ENCODE results near the gene CBX5. TPM values are rescaled to one million over a fixed set of nuclear protein-coding genes. Genes with fewer than 3 reads are reported as not detected.

CBX5 gene
- total RNA-seq, 1 experiment from 2014 or later: 130 TPM

DNA sequence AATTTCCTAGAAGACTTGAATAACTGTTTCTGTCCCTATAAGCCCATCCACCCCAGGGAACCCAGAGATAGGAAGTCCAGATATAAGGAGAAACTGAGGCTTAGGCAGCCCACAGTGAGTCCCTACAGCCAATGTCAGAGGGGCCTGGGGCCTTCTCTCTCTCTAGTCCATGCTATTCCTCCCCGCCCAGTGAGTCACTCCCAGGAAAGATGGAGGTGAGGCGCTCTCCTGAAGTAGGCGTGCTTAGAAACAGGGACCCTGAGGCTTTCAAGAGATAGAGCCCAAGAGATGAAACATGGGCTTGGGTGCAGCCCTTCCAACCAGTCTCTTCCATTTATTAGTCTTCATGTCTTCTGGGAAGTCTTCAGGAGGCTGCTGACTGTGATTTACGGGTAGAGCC is 88.8 kb downstream of the CBX5 start:
- Histone ChIP-seq H3K4me3 (ENCODE audit: low read depth in 2 of 2, low read length in 2 of 2) (no peak overlapping the region), H3K27me3 (ENCODE audit: control insufficient read depth, insufficient read depth, low read length) (no peaks in the 10 kb centered on the region), H3K27ac (ENCODE audit: low read length) (peak overlapping the region; percentile 56), H3K4me1 (ENCODE audit: control insufficient read depth, insufficient read depth, low read length) (peaks cover 16% of the 10 kb centered on the region), H3K9me3 (ENCODE audit: control insufficient read depth, insufficient read depth, low read depth, low read length) (no peaks in the 10 kb centered on the region), H3K36me3 (ENCODE audit: control insufficient read depth, insufficient read depth, low read length) (no peaks in the 10 kb centered on the region; the same call in 1 of the 2 replicates)
- DNase-seq (ENCODE audit: low read depth, low spot score) (no peak), ATAC-seq (no peak)
- ChIA-PET POLR2A (interaction anchor here (0.5 to 0.8 kb wide), 2 partner anchors 174 to 182 kb away, joined by 5 to 19 read pairs; partner anchors contain the start of gene HOXC8), CTCF (interaction anchor here (0.7 to 2.1 kb wide), 7 partner anchors 10 to 163 kb away, joined by 3 to 24 read pairs (median 6); partner anchors contain the start of genes HOXC5 and HOXC6)
- TF ChIP-seq POLR2AphosphoS5 (IDR thresholded peaks at IDR 0.05; ENCODE audit: low read depth, low read length): no peak
- TF ChIP-seq TCF7L2 (IDR thresholded peaks at IDR 0.05; ENCODE audit: low read depth, low read length): no peak
- no peak for TF ChIP-seq CTCF (IDR thresholded peaks at IDR 0.05)
- TF ChIP-seq SIN3A (IDR thresholded peaks at IDR 0.05; ENCODE audit: borderline replicate concordance, insufficient read depth, low read depth, low read length): no peak
- TF ChIP-seq REST (IDR thresholded peaks at IDR 0.05; ENCODE audit: insufficient read depth in 1 of 2, low read depth in 2 of 2, low read length in 1 of 2): no peak
- intact Hi-C loops (cut with micrococcal nuclease; ENCODE audit: unreplicated experiment) (loop anchor here (1.0 kb wide), 1 partner anchor 185 kb away; no protein-coding TSS in a partner anchor), in situ Hi-C loops (cut with HindIII; ENCODE audit: low pct_unique_long_range_greater_than_20kb, low sequenced_read_pairs) (no loop called here)
- BruUV-seq (replicated peaks): no TSS peak

GRCh38 chr12:54189198-54189539 is 90.8 kb downstream of the CBX5 start:
- H3K27ac ChIP-seq (ENCODE audit: low read length): peak overlapping the region; percentile 83
- BruUV-seq (replicated peaks): no TSS peak
- TF ChIP-seq CTCF (IDR thresholded peaks at IDR 0.05): no peak
- TF ChIP-seq POLR2AphosphoS5 (IDR thresholded peaks at IDR 0.05; ENCODE audit: low read depth, low read length): no peak
- no peak for TF ChIP-seq SIN3A (IDR thresholded peaks at IDR 0.05; ENCODE audit: borderline replicate concordance, insufficient read depth, low read depth, low read length)
- TF ChIP-seq REST (IDR thresholded peaks at IDR 0.05; ENCODE audit: insufficient read depth in 1 of 2, low read depth in 2 of 2, low read length in 1 of 2): no peak
- TF ChIP-seq TCF7L2 (IDR thresholded peaks at IDR 0.05; ENCODE audit: low read depth, low read length): no peak

More at GRCh38 chr12:54189198-54189539, 90.8 kb downstream of the CBX5 start:
- POLR2A ChIA-PET: interaction anchor here (0.5 to 0.6 kb wide), 2 partner anchors 59 to 182 kb away, joined by 3 read pairs; no protein-coding TSS in a partner anchor
- no peak for ATAC-seq
- intact Hi-C loops (cut with micrococcal nuclease; ENCODE audit: unreplicated experiment): no loop called here
- Histone ChIP-seq H3K4me3 (ENCODE audit: low read depth in 2 of 2, low read length in 2 of 2) (peak overlapping the region; percentile 41 to 59), H3K9me3 (ENCODE audit: control insufficient read depth, insufficient read depth, low read depth, low read length) (no peaks in the 10 kb centered on the region), H3K36me3 (ENCODE audit: control insufficient read depth, insufficient read depth, low read length) (no peaks in the 10 kb centered on the region; the same call in 1 of the 2 replicates), H3K4me1 (ENCODE audit: control insufficient read depth, insufficient read depth, low read length) (peaks cover 13% of the 10 kb centered on the region; the same call in 1 of the 2 replicates), H3K27me3 (ENCODE audit: control insufficient read depth, insufficient read depth, low read length) (no peaks in the 10 kb centered on the region)
- CTCF ChIA-PET: interaction anchor here (0.5 to 1.0 kb wide), 3 partner anchors 12 to 183 kb away, joined by 3 to 4 read pairs (median 3); no protein-coding TSS in a partner anchor
- DNase-seq (ENCODE audit: low read depth, low spot score): no peak
- in situ Hi-C loops (cut with HindIII; ENCODE audit: low pct_unique_long_range_greater_than_20kb, low sequenced_read_pairs): loop anchor here (5.0 kb wide), 1 partner anchor 42 kb away; no protein-coding TSS in a partner anchor
